ENCODE data around the gene ACTR8. TPM values are rescaled to one million over a fixed set of nuclear protein-coding genes. Genes with fewer than 3 reads are reported as not detected.

Gene ACTR8
- total RNA-seq, 4 donors from 2014 or later = 12.0 to 22.4 (median 19.2) TPM

- WGBS, 2 donors = 84 to 87% methylated on average over 5 to 6 of the region's 6 CpGs
- H3K4me3 ChIP-seq (ENCODE audit: low read depth, poor library complexity, severe bottlenecking) = no peak overlapping the region
- intact Hi-C loops (cut with DNase I; ENCODE audit: low total_unique reads) = no loop called here
- TF ChIP-seq POLR2A (IDR thresholded peaks at IDR 0.05) (no peak), CTCF (IDR thresholded peaks at IDR 0.05) (no peak)
- peak in 1 of 2 donors; percentile 80 for DNase-seq (ENCODE audit: low spot score in 2 of 2)
Observed at GRCh38 chr3:53830944-53831343, 51.0 kb downstream of the ACTR8 start.

GRCh38 chr3:53829605-53830004, 52.3 kb downstream of the ACTR8 start:
- intact Hi-C loops (cut with DNase I; ENCODE audit: low total_unique reads) = no loop called here
- TF ChIP-seq POLR2A (IDR thresholded peaks at IDR 0.05) (no peak), CTCF (IDR thresholded peaks at IDR 0.05) (no peak)
- DNase-seq (ENCODE audit: low spot score in 2 of 2) = peak in 1 of 2 donors; percentile 2
- 71 to 89% methylated on average over 2 of the region's 2 CpGs for WGBS, 2 donors
- H3K4me3 ChIP-seq (ENCODE audit: low read depth, poor library complexity, severe bottlenecking) = no peak overlapping the region

GRCh38 chr3:53828581-53828980, 53.4 kb downstream of the ACTR8 start:
- WGBS, 2 donors = 65 to 86% methylated on average over 1 of the region's 1 CpG
- intact Hi-C loops (cut with DNase I; ENCODE audit: low total_unique reads) = no loop called here
- no peak for DNase-seq (ENCODE audit: low spot score in 2 of 2)
- no peak overlapping the region for H3K4me3 ChIP-seq (ENCODE audit: low read depth, poor library complexity, severe bottlenecking)
- TF ChIP-seq POLR2A (IDR thresholded peaks at IDR 0.05) = no peak
- TF ChIP-seq CTCF (IDR thresholded peaks at IDR 0.05) = no peak

GRCh38 chr3:53826048-53826447, 55.9 kb downstream of the ACTR8 start:
- WGBS, 2 donors = 70 to 74% methylated on average over 1 of the region's 1 CpG
- intact Hi-C loops (cut with DNase I; ENCODE audit: low total_unique reads) = no loop called here
- H3K4me3 ChIP-seq (ENCODE audit: low read depth, poor library complexity, severe bottlenecking) = no peak overlapping the region
- DNase-seq (ENCODE audit: low spot score in 2 of 2) = no peak
- TF ChIP-seq POLR2A (IDR thresholded peaks at IDR 0.05) = no peak
- no peak for TF ChIP-seq CTCF (IDR thresholded peaks at IDR 0.05)

- intact Hi-C loops (cut with DNase I; ENCODE audit: low total_unique reads) = no loop called here
- DNase-seq (ENCODE audit: low spot score in 2 of 2) = peak in 1 of 2 donors; percentile 53
- WGBS, 2 donors = 86 to 90% methylated on average over 4 of the region's 4 CpGs
Observed at GRCh38 chr3:53824795-53825194, 57.2 kb downstream of the ACTR8 start.

More at GRCh38 chr3:53824795-53825194, 57.2 kb downstream of the ACTR8 start:
- no peak for TF ChIP-seq POLR2A (IDR thresholded peaks at IDR 0.05)
- TF ChIP-seq CTCF (IDR thresholded peaks at IDR 0.05) = no peak
- no peak overlapping the region for H3K4me3 ChIP-seq (ENCODE audit: low read depth, poor library complexity, severe bottlenecking)
